Erythroblast (primary cell): ENCODE results near the gene AEN.

Experiments used
- GATA1 ChIP-seq: IDR thresholded peaks from 2 replicates; pipeline ENCODE4 v1.6.1; 2011; ENCODE audit warnings: low read depth, mild to moderate bottlenecking, control low read depth, low read length, moderate library complexity
- POLR2A ChIP-seq: IDR thresholded peaks from 2 replicates; pipeline ENCODE4 v1.6.1; 2011; ENCODE audit warnings: mild to moderate bottlenecking, low read length

DNA sequence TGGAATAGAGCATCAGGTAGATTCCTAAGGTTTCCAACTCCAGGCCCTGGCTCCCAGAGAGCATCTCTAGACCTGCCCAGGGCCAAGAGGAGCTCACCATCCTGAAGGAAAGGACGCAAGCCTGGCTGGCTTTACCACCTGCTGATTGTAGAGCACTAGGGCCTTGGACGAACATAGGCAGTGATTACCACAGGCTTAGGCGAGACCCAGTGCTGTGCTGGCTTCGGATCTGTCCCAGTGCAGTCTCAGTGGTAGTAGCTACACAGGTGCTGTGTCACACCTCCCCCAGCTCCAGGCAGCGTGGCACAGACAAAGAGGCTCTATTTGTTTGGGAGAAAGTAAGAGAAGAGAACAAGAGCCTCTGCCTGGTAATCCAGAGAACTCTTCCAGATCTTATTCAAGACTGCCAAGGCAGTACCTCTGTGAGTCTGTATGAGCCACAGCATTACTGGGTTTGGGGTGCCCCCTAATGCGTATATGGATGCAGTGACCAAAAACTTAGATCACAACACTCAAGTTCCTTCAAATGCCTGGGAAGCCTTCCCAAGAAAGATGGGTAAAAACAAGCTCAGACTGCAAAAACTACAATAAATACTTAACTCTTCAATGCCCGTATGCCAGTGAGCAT lies 43.1 kb downstream of the AEN start:
- TF ChIP-seq POLR2A (no peak), GATA1 (no peak)
